ENCODE data around the gene RPL22. TPM values are rescaled to one million over a fixed set of nuclear protein-coding genes. Genes with fewer than 3 reads are reported as not detected.

Gene RPL22
- total RNA-seq = 97.7 and 122 TPM in 2 replicates

GRCh38 chr1:6199298-6200187 lies at the start of gene RPL22:
RPL22 (minus strand) TSS chr1:6199595; CDS start chr1:6199573, 22 bp downstream.

GRCh38 chr1:6243993-6244392 lies 44.6 kb upstream of the RPL22 start, which contains the start of gene HES3:
HES3 (plus strand) TSS chr1:6244179; CDS start chr1:6244366, 187 bp downstream.

GRCh38 chr1:6205849-6206519 lies 6.6 kb upstream of the RPL22 start, which contains the start of gene RNF207:
RNF207 (plus strand) TSS chr1:6206119; CDS start chr1:6206536, 417 bp downstream.

GRCh38 chr1:6180268-6180706 lies 19.1 kb downstream of the RPL22 start, which contains the start of gene CHD5:
CHD5 (minus strand) TSS chr1:6180321; CDS start chr1:6180023, 298 bp downstream.

Other genes with a start within 250 kb of the RPL22 start
- gene NPHP4, start 207.2 kb downstream of the RPL22 start, total RNA-seq = 5.9 and 6.7 TPM in 2 replicates
- 2.4 and 4.9 TPM in 2 replicates for gene KCNAB2, start 153.7 kb downstream of the RPL22 start, total RNA-seq
- gene CHD5, start 19.3 kb downstream of the RPL22 start, total RNA-seq = under 0.01 and 0.10 TPM in 2 replicates
- gene RNF207, start 6.5 kb upstream of the RPL22 start, total RNA-seq = 8.9 and 56.8 TPM in 2 replicates
- 54.5 and 73.4 TPM in 2 replicates for gene ICMT, start 36.4 kb upstream of the RPL22 start, total RNA-seq
- not detected in 2 replicates for gene HES3, start 44.6 kb upstream of the RPL22 start, total RNA-seq
- gene GPR153, start 61.5 kb upstream of the RPL22 start, total RNA-seq = 1.4 and 3.3 TPM in 2 replicates
- 21.2 and 27.7 TPM in 2 replicates for gene ACOT7, start 194.2 kb upstream of the RPL22 start, total RNA-seq
- 31.7 and 33.1 TPM in 2 replicates for gene HES2, start 220.3 kb upstream of the RPL22 start, total RNA-seq
- gene ESPN, start 225.2 kb upstream of the RPL22 start, total RNA-seq = 0.67 and 1.3 TPM in 2 replicates